Erythroblast (primary cell): ENCODE results near the gene TEF.

Source experiments
- GATA1 ChIP-seq: IDR thresholded peaks from 2 replicates; pipeline ENCODE4 v1.6.1; 2011; ENCODE audit warnings: low read depth, mild to moderate bottlenecking, control low read depth, low read length, moderate library complexity
- POLR2A ChIP-seq: IDR thresholded peaks from 2 replicates; pipeline ENCODE4 v1.6.1; 2011; ENCODE audit warnings: mild to moderate bottlenecking, low read length

- TF ChIP-seq POLR2A (no peak), GATA1 (no peak)
Measured at GRCh38 chr22:41437198-41437597, 55.5 kb downstream of the TEF start.
